Stimulated activated CD8-positive, alpha-beta memory T cell treated with anti-CD3 and anti-CD28 coated beads, Interleukin-12 subunit alpha, Interleukin-12 subunit beta, amount 100 ng/mL, for 24 hours (primary cell): ENCODE data around the gene PPP3R1.
"Not testable (repeated sequence)": the region's sequence is repeated elsewhere in the genome, so short reads cannot be mapped to it uniquely, and the experiment has no call there.

Experiments used
- DNase-seq: peaks from one replicate; pipeline ENCODE4 v3.0.0-alpha.2; 2020; ENCODE audit errors: extremely low read depth

PPP3R1 gene

GRCh38 chr2:68188831-68189230, 63.5 kb downstream of the PPP3R1 start:
- DNase-seq = no peak

GRCh38 chr2:68187329-68187728, 65.0 kb downstream of the PPP3R1 start:
- no peak for DNase-seq

- DNase-seq = peak; percentile 22
Observed at GRCh38 chr2:68185541-68186164, 66.7 kb downstream of the PPP3R1 start.

GRCh38 chr2:68182902-68183301, 69.4 kb downstream of the PPP3R1 start:
- no peak for DNase-seq

GRCh38 chr2:68178954-68179627, 73.2 kb downstream of the PPP3R1 start:
- DNase-seq = no peak

GRCh38 chr2:68178432-68178831, 73.9 kb downstream of the PPP3R1 start:
- no peak for DNase-seq

- DNase-seq = no peak
Observed at GRCh38 chr2:68177541-68177940, 74.8 kb downstream of the PPP3R1 start.

- DNase-seq = no peak
Observed at GRCh38 chr2:68176657-68177056, 75.7 kb downstream of the PPP3R1 start.

GRCh38 chr2:68175210-68175609, 77.1 kb downstream of the PPP3R1 start:
- DNase-seq = not testable (repeated sequence)

- DNase-seq = no peak
Observed at GRCh38 chr2:68172990-68173700, 79.2 kb downstream of the PPP3R1 start.

- no peak for DNase-seq
Observed at GRCh38 chr2:68172521-68172920, 79.8 kb downstream of the PPP3R1 start.

- no peak for DNase-seq
Observed at GRCh38 chr2:68171684-68172083, 80.6 kb downstream of the PPP3R1 start.

GRCh38 chr2:68171146-68171545, 81.2 kb downstream of the PPP3R1 start:
- no peak for DNase-seq

GRCh38 chr2:68169308-68169707, 83.0 kb downstream of the PPP3R1 start:
- no peak for DNase-seq

- DNase-seq = no peak
Observed at GRCh38 chr2:68167186-68167585, 85.1 kb downstream of the PPP3R1 start.

GRCh38 chr2:68163641-68164040, 88.7 kb downstream of the PPP3R1 start:
- no peak for DNase-seq

GRCh38 chr2:68158134-68158447, 94.2 kb downstream of the PPP3R1 start:
- DNase-seq = no peak

GRCh38 chr2:68157402-68158133, 94.8 kb downstream of the PPP3R1 start, which contains the start of gene PNO1:
Gene PNO1, plus strand, starts transcription at chr2:68157888. Its CDS starts 47 bp downstream, at chr2:68157935.
- DNase-seq = peak; percentile 90

- DNase-seq = no peak
Observed at GRCh38 chr2:68157002-68157401, 95.3 kb downstream of the PPP3R1 start.

GRCh38 chr2:68156419-68156818, 95.9 kb downstream of the PPP3R1 start:
- no peak for DNase-seq

- DNase-seq = no peak
Observed at GRCh38 chr2:68155618-68156017, 96.7 kb downstream of the PPP3R1 start.

- DNase-seq = no peak
Observed at GRCh38 chr2:68152681-68153347, 99.5 kb downstream of the PPP3R1 start.
